Panc1 (cell line): ENCODE measurements around the gene FHAD1. TPM values are rescaled to one million over a fixed set of nuclear protein-coding genes. Genes with fewer than 3 reads are reported as not detected.

Experiments
- ATAC-seq: fragments of 200-7000 bp; cut with Tn5 transposase; 2 replicates; pipeline ENCODE4 v1.9.1; 2020; ENCODE audit warnings: mild to moderate bottlenecking, moderate library complexity
- BruUV-seq: library from RNA; stranded (reverse); fragments of 400-500 nt; replicated peaks from 2 replicates; lab custom pipeline; 2021; lab: Mats Ljungman, UMichigan
- CTCF ChIA-PET: fragments of 300-600 bp; sonication (Branson Sonifier 250); formaldehyde crosslinking; loops from one replicate; lab custom pipeline; 2022; ENCODE audit warnings: antibody characterized with exemption; lab: Charles Lee
- POLR2A ChIA-PET: fragments of 300-600 bp; sonication (Branson Sonifier 250); formaldehyde crosslinking; loops from one replicate; lab custom pipeline; 2022; ENCODE audit warnings: antibody characterized with exemption; lab: Charles Lee
- DNase-seq: peaks from one replicate; pipeline ENCODE4 v3.0.0-alpha.2; 2010; ENCODE audit warnings: low read depth, low spot score
- H3K27ac ChIP-seq: 2 replicates; pipeline ENCODE4 v1.5.1; 2011; ENCODE audit warnings: mild to moderate bottlenecking, low read length, inconsistent platforms
- H3K27me3 ChIP-seq: fragments of 200-500 bp; sonication (Bioruptor generic); 2 replicates; pipeline ENCODE4 v1.6.0; 2014; ENCODE audit warnings: low read length, inconsistent platforms; ENCODE audit not compliant: control insufficient read depth, insufficient read depth
- H3K36me3 ChIP-seq: fragments of 200-500 bp; sonication (Bioruptor generic); 2 replicates; pipeline ENCODE4 v1.5.1; 2014; ENCODE audit warnings: inconsistent platforms, mild to moderate bottlenecking, low read length, moderate library complexity; ENCODE audit not compliant: control insufficient read depth, insufficient read depth
- H3K4me1 ChIP-seq: 2 replicates; pipeline ENCODE4 v1.5.1; 2011; ENCODE audit warnings: inconsistent platforms, mild to moderate bottlenecking, low read length, moderate library complexity; ENCODE audit not compliant: control insufficient read depth, insufficient read depth
- H3K4me3 ChIP-seq, 2 experiments: 2 replicates each; pipeline ENCODE4 v1.5.1; 2011 to 2012; ENCODE audit warnings: low read depth in 2 of 2, low read length in 2 of 2, mild to moderate bottlenecking in 2 of 2, inconsistent platforms in 1 of 2, moderate library complexity in 1 of 2
- H3K9me3 ChIP-seq: fragments of 200-500 bp; sonication (Bioruptor generic); 2 replicates; pipeline ENCODE4 v1.5.1; 2014; ENCODE audit warnings: low read depth, mild to moderate bottlenecking, inconsistent platforms, low read length, moderate library complexity; ENCODE audit not compliant: control insufficient read depth, insufficient read depth
- CTCF ChIP-seq: fragments of 450-650 bp; IDR thresholded peaks from 2 replicates; pipeline ENCODE4 v1.5.1; 2017; ENCODE audit warnings: mild to moderate bottlenecking
- POLR2AphosphoS5 ChIP-seq: IDR thresholded peaks from 2 replicates; pipeline ENCODE4 v1.6.1; 2012; ENCODE audit warnings: mild to moderate bottlenecking, low read depth, low read length, moderate library complexity
- REST ChIP-seq, 2 experiments: IDR thresholded peaks; 2 replicates each; pipeline ENCODE4 v1.6.1; 2011 to 2012; ENCODE audit warnings: low read depth in 2 of 2, control low read depth in 1 of 2, low read length in 1 of 2, mild to moderate bottlenecking in 1 of 2, moderate library complexity in 1 of 2; ENCODE audit not compliant: insufficient read depth in 1 of 2
- SIN3A ChIP-seq: IDR thresholded peaks from 2 replicates; pipeline ENCODE4 v1.6.1; 2012; ENCODE audit warnings: low read depth, mild to moderate bottlenecking, low read length, moderate library complexity, borderline replicate concordance; ENCODE audit not compliant: insufficient read depth
- TCF7L2 ChIP-seq: IDR thresholded peaks from 2 replicates; pipeline ENCODE4 v1.6.1; 2011; ENCODE audit warnings: mild to moderate bottlenecking, low read depth, low read length, inconsistent platforms
- in situ Hi-C: cut with HindIII; loops from 2 replicates; pipeline ENCODE4 v1.10.0; 2016; ENCODE audit warnings: low sequenced_read_pairs, low pct_unique_long_range_greater_than_20kb
- intact Hi-C: fragments of 100-400 bp; cut with micrococcal nuclease; formaldehyde crosslinking; loops from one replicate; pipeline ENCODE4 v1.10.0; 2022; ENCODE audit not compliant: unreplicated experiment
- total RNA-seq: library from RNA; stranded (reverse); gene quantifications from one replicate; pipeline ENCODE4 v1.2.1, GENCODE V29; 2021; ENCODE audit not compliant: unreplicated experiment

FHAD1 gene
- total RNA-seq, 1 experiment from 2014 or later, result 0.23 TPM

- H3K4me3 ChIP-seq, result no peak overlapping the region
- CTCF ChIA-PET, result no interaction called here
- DNase-seq, result no peak
- peaks cover 15% of the 10 kb centered on the region for H3K4me1 ChIP-seq
- no TSS peak for BruUV-seq
- TF ChIP-seq CTCF (no peak), REST (IDR thresholded peaks at IDR 0.05; ENCODE audit: insufficient read depth in 1 of 2, low read depth in 2 of 2, low read length in 1 of 2) (no peak), SIN3A (no peak), TCF7L2 (no peak), POLR2AphosphoS5 (no peak)
- POLR2A ChIA-PET, result no interaction called here
- ATAC-seq, result no peak
- in situ Hi-C loops (no loop called here), intact Hi-C loops (no loop called here)
- no peaks in the 10 kb centered on the region for H3K9me3 ChIP-seq
- H3K27ac ChIP-seq, result no peak overlapping the region
- no peaks in the 10 kb centered on the region for H3K27me3 ChIP-seq
- H3K36me3 ChIP-seq, result no peaks in the 10 kb centered on the region
These were observed 41.3 kb upstream of the FHAD1 start for GRCh38 chr1:15205586-15206346.

GRCh38 chr1:15206418-15207030 lies 40.5 kb upstream of the FHAD1 start:
- Histone ChIP-seq H3K9me3 (no peaks in the 10 kb centered on the region), H3K27me3 (no peaks in the 10 kb centered on the region), H3K4me1 (peaks cover 9% of the 10 kb centered on the region), H3K27ac (no peak overlapping the region), H3K36me3 (no peaks in the 10 kb centered on the region), H3K4me3 (no peak overlapping the region)
- DNase-seq (no peak), ATAC-seq (no peak; the same call in 1 of the 2 replicates)
- BruUV-seq, result no TSS peak
- ChIA-PET POLR2A (no interaction called here), CTCF (no interaction called here)
- in situ Hi-C loops, result no loop called here
- intact Hi-C loops, result no loop called here
- no peak for TF ChIP-seq CTCF
- no peak for TF ChIP-seq SIN3A
- no peak for TF ChIP-seq POLR2AphosphoS5
- no peak for TF ChIP-seq TCF7L2
- no peak for TF ChIP-seq REST (IDR thresholded peaks at IDR 0.05; ENCODE audit: insufficient read depth in 1 of 2, low read depth in 2 of 2, low read length in 1 of 2)
